Esophagus muscularis mucosa (tissue), 4 donors: ENCODE results near the gene ERN1.

Experiments
- EP300 ChIP-seq: sonication (generic); formaldehyde crosslinking; IDR thresholded peaks from one replicate; pipeline ENCODE4 v1.6.1; 2017; ENCODE audit warnings: antibody characterized with exemption
- POLR2A ChIP-seq: fragments of 450-650 bp; IDR thresholded peaks from one replicate; pipeline ENCODE4 v1.6.1; 2017; ENCODE audit warnings: antibody characterized with exemption, moderate library complexity, mild to moderate bottlenecking, low read depth
- TF ChIP-seq, protein P1 (sequence below), 3 experiments: fragments of 200-600 bp in 2 of 3; fragments of 450-650 bp in 1 of 3; sonication (generic) in 2 of 3; IDR thresholded peaks; one replicate each; pipeline ENCODE4 v1.5.1; 2017 to 2019; ENCODE audit warnings: antibody characterized with exemption in 3 of 3, mild to moderate bottlenecking in 2 of 3, moderate library complexity in 1 of 3

DNA sequence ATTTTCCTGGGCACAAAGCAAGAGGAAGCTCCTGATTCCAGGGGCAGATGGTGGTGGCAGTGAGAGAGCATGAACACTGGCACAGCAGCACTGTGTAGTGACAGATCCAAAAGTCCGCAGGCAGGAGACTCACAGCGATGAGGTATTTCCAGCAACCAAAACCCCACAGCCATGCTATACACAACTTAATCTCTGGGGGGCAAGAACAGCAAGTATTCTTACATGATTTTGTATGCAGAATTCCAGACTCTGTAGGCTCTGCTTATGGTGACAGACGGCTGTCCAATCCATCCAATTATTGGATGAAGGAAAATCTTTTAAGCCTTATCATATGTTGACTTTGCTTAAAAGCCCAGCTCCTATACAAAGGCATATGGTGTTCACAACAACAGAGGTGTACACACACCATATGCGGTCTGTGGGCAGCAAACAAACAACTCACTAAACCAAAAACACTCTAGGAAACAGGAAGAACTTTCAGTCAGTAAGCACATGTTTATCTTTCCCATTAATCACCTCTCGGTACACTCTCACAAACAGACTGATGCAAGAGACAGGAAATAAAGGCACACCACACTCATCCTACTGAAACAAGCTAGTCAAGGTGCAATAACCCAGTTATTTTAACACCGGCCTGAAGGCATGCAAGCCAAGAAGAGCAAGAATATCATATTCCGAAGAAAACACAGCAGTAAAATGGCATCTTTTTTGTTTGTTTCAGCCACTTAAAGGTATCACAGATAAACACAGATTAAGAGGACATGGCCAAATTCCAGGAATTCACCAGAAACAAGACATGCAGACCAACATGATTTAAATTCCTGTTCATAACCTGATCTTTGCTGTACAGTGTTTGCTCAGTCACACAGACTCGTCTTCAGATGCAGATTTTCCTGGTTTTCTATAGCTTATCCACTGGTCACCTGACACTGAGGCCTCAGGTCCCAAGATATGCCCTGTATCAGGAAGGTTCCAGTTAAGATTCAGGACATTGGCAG lies 47.8 kb downstream of the ERN1 start:
- TF ChIP-seq, protein P1, sequence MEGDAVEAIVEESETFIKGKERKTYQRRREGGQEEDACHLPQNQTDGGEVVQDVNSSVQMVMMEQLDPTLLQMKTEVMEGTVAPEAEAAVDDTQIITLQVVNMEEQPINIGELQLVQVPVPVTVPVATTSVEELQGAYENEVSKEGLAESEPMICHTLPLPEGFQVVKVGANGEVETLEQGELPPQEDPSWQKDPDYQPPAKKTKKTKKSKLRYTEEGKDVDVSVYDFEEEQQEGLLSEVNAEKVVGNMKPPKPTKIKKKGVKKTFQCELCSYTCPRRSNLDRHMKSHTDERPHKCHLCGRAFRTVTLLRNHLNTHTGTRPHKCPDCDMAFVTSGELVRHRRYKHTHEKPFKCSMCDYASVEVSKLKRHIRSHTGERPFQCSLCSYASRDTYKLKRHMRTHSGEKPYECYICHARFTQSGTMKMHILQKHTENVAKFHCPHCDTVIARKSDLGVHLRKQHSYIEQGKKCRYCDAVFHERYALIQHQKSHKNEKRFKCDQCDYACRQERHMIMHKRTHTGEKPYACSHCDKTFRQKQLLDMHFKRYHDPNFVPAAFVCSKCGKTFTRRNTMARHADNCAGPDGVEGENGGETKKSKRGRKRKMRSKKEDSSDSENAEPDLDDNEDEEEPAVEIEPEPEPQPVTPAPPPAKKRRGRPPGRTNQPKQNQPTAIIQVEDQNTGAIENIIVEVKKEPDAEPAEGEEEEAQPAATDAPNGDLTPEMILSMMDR (IDR thresholded peaks at IDR 0.05): no peak
- TF ChIP-seq POLR2A (no peak), EP300 (no peak)
